Hepatocyte (in vitro differentiated cells): ENCODE results near the gene PLCXD3. TPM values are rescaled to one million over a fixed set of nuclear protein-coding genes. Genes with fewer than 3 reads are reported as not detected.
"Not testable (repeated sequence)": the region's sequence is repeated elsewhere in the genome, so short reads cannot be mapped to it uniquely, and the experiment has no call there.

Source experiments
- DNase-seq: peaks from one replicate; pipeline ENCODE4 v3.0.0-alpha.2; 2016; ENCODE audit warnings: low spot score
- H2AFZ ChIP-seq: fragments of 200-600 bp; sonication (generic); 2 replicates; pipeline ENCODE4 v1.6.0; 2016; ENCODE audit warnings: antibody characterized with exemption, mild to moderate bottlenecking
- H3K27ac ChIP-seq: fragments of 200-600 bp; sonication (generic); 2 replicates; pipeline ENCODE4 v1.5.1; 2016; ENCODE audit warnings: mild to moderate bottlenecking
- H3K27me3 ChIP-seq: fragments of 200-600 bp; sonication (generic); 2 replicates; pipeline ENCODE4 v1.6.1; 2016
- H3K36me3 ChIP-seq: fragments of 200-600 bp; sonication (generic); replicated peaks from 2 replicates; pipeline ENCODE4 v1.5.1; 2016; ENCODE audit warnings: low read depth; ENCODE audit not compliant: insufficient read depth
- H3K4me1 ChIP-seq: fragments of 200-600 bp; sonication (generic); 2 replicates; pipeline ENCODE4 v1.5.1; 2016; ENCODE audit warnings: mild to moderate bottlenecking, moderate library complexity; ENCODE audit not compliant: insufficient read depth
- H3K4me2 ChIP-seq: fragments of 200-600 bp; sonication (generic); 2 replicates; pipeline ENCODE4 v1.6.0; 2016
- H3K4me3 ChIP-seq: fragments of 200-600 bp; sonication (generic); 2 replicates; pipeline ENCODE4 v1.5.1; 2016; ENCODE audit warnings: mild to moderate bottlenecking
- H3K79me2 ChIP-seq: fragments of 200-600 bp; sonication (generic); 2 replicates; pipeline ENCODE4 v1.6.0; 2017; ENCODE audit warnings: mild to moderate bottlenecking
- H3K9me2 ChIP-seq: fragments of 200-600 bp; sonication (generic); replicated peaks from 2 replicates; pipeline ENCODE4 v1.6.0; 2017; ENCODE audit warnings: mild to moderate bottlenecking; ENCODE audit not compliant: insufficient read depth
- H3K9me3 ChIP-seq: fragments of 200-600 bp; sonication (generic); 2 replicates; pipeline ENCODE4 v1.5.1; 2016; ENCODE audit warnings: low read depth, mild to moderate bottlenecking
- H4K20me1 ChIP-seq: fragments of 200-600 bp; sonication (generic); 2 replicates; pipeline ENCODE4 v1.6.0; 2016; ENCODE audit warnings: mild to moderate bottlenecking; ENCODE audit not compliant: insufficient read depth, poor library complexity, severe bottlenecking
- CTCF ChIP-seq: fragments of 200-600 bp; sonication (generic); IDR thresholded peaks from 2 replicates; pipeline ENCODE4 v1.5.1; 2016; ENCODE audit warnings: antibody characterized with exemption, mild to moderate bottlenecking; ENCODE audit not compliant: poor library complexity
- EZH2 ChIP-seq: fragments of 200-600 bp; sonication (generic); IDR thresholded peaks from 2 replicates; pipeline ENCODE4 v1.6.1; 2016; ENCODE audit warnings: antibody characterized with exemption, mild to moderate bottlenecking, borderline replicate concordance
- EZH2phosphoT487 ChIP-seq: fragments of 200-600 bp; sonication (generic); IDR thresholded peaks from one replicate; pipeline ENCODE4 v1.6.1; 2018; ENCODE audit warnings: antibody characterized with exemption, mild to moderate bottlenecking, low read depth, moderate library complexity; ENCODE audit not compliant: unreplicated experiment, severe bottlenecking
- WGBS: methylation state at CpG from one replicate; pipeline ENCODE4 v1.1.6; 2016; ENCODE audit warnings: low lambda C conversion rate; ENCODE audit errors: missing lambda C conversion rate; 5-methylcytosine and 5-hydroxymethylcytosine counted together
- polyA plus RNA-seq: library from polyadenylated mRNA; unstranded; fragments of >200 nt; fragmentation: Nextera tagmentation; extraction: Ambion mirVana; gene quantifications from 2 replicates; pipeline ENCODE4 v1.2.1, GENCODE V29; 2016
- total RNA-seq: library from RNA; depleted of rRNA; stranded (reverse); fragments of >200 nt; gene quantifications from 2 replicates; pipeline ENCODE4 v1.2.3, GENCODE V29; 2014

Gene PLCXD3
- total and polyA plus RNA-seq, 2 experiments from 2014 or later, result 0.47 to 2.2 TPM

GRCh38 chr5:41507501-41507900, 2.9 kb downstream of the PLCXD3 start:
- Histone ChIP-seq H3K27ac (no peak overlapping the region), H4K20me1 (no peaks in the 10 kb centered on the region), H3K79me2 (no peaks in the 10 kb centered on the region), H3K9me2 (no peaks in the 10 kb centered on the region), H3K4me1 (no peaks in the 10 kb centered on the region), H2AFZ (no peak overlapping the region), H3K4me3 (no peak overlapping the region), H3K9me3 (no peaks in the 10 kb centered on the region), H3K36me3 (no peaks in the 10 kb centered on the region), H3K27me3 (peaks cover 43% of the 10 kb centered on the region), H3K4me2 (no peak overlapping the region)
- no peak for DNase-seq
- 81% methylated on average over 3 of the region's 3 CpGs for WGBS
- TF ChIP-seq EZH2phosphoT487 (no peak), CTCF (no peak), EZH2 (no peak)

GRCh38 chr5:41503860-41504259, 6.5 kb downstream of the PLCXD3 start:
- Histone ChIP-seq H3K4me2 (no peak overlapping the region), H3K27ac (no peak overlapping the region), H3K9me2 (no peaks in the 10 kb centered on the region), H3K27me3 (peaks cover 18% of the 10 kb centered on the region), H4K20me1 (no peaks in the 10 kb centered on the region), H3K4me1 (no peaks in the 10 kb centered on the region), H3K36me3 (no peaks in the 10 kb centered on the region), H3K4me3 (no peak overlapping the region), H3K79me2 (no peaks in the 10 kb centered on the region), H3K9me3 (no peaks in the 10 kb centered on the region), H2AFZ (no peak overlapping the region)
- TF ChIP-seq EZH2phosphoT487, result no peak
- DNase-seq, result no peak

GRCh38 chr5:41503310-41503709, 7.1 kb downstream of the PLCXD3 start:
- no peaks in the 10 kb centered on the region for H4K20me1 ChIP-seq
- H3K4me3 ChIP-seq, result no peak overlapping the region
- no peaks in the 10 kb centered on the region for H3K9me3 ChIP-seq
- TF ChIP-seq EZH2 (no peak), EZH2phosphoT487 (no peak), CTCF (no peak)
- peaks cover 13% of the 10 kb centered on the region for H3K27me3 ChIP-seq
- no peaks in the 10 kb centered on the region for H3K4me1 ChIP-seq
- WGBS, result 72% methylated on average over 2 of the region's 2 CpGs
- H3K27ac ChIP-seq, result no peak overlapping the region
- H3K36me3 ChIP-seq, result no peaks in the 10 kb centered on the region
- H3K79me2 ChIP-seq, result no peaks in the 10 kb centered on the region
- no peak overlapping the region for H3K4me2 ChIP-seq
- no peak for DNase-seq
- H3K9me2 ChIP-seq, result no peaks in the 10 kb centered on the region
- no peak overlapping the region for H2AFZ ChIP-seq

GRCh38 chr5:41493490-41494126, 16.8 kb downstream of the PLCXD3 start:
- H3K4me2 ChIP-seq, H3K27ac ChIP-seq, H3K9me3 ChIP-seq, H3K4me1 ChIP-seq, H3K9me2 ChIP-seq, H3K27me3 ChIP-seq, H3K79me2 ChIP-seq, DNase-seq, H4K20me1 ChIP-seq, H3K4me3 ChIP-seq, H3K36me3 ChIP-seq, H2AFZ ChIP-seq: not testable (repeated sequence)
- 87% methylated on average over 24 of the region's 24 CpGs for WGBS
